Loucy (cell line): ENCODE measurements around the gene SLC29A1.
A peak's percentile ranks its signal among the peaks of the same experiment; 100 is the strongest.

Experiments used
- H2AFZ ChIP-seq: fragments of 200-600 bp; sonication (generic); 2 replicates; pipeline ENCODE4 v1.6.0; 2016; ENCODE audit warnings: antibody characterized with exemption, mild to moderate bottlenecking, low read length, moderate library complexity
- H3F3A ChIP-seq: fragments of 200-600 bp; 2 replicates; pipeline ENCODE4 v1.6.0; 2016; ENCODE audit warnings: antibody characterized with exemption, low read depth, mild to moderate bottlenecking
- H3K27me3 ChIP-seq: fragments of 200-600 bp; sonication (generic); 2 replicates; pipeline ENCODE4 v1.6.1; 2014; ENCODE audit warnings: low read length, mild to moderate bottlenecking; ENCODE audit not compliant: insufficient read depth, poor library complexity, severe bottlenecking
- H3K36me3 ChIP-seq: fragments of 200-600 bp; sonication (generic); 2 replicates; pipeline ENCODE4 v1.6.1; 2016; ENCODE audit warnings: low read length; ENCODE audit not compliant: insufficient read depth
- H3K4me1 ChIP-seq: fragments of 200-600 bp; sonication (generic); 2 replicates; pipeline ENCODE4 v1.5.1; 2014; ENCODE audit warnings: low read length, mild to moderate bottlenecking; ENCODE audit not compliant: insufficient read depth, poor library complexity, severe bottlenecking
- H3K4me2 ChIP-seq: fragments of 200-600 bp; sonication (generic); 2 replicates; pipeline ENCODE4 v1.6.0; 2014; ENCODE audit warnings: antibody characterized with exemption, low read length, low read depth, mild to moderate bottlenecking; ENCODE audit not compliant: poor library complexity, severe bottlenecking
- H3K4me3 ChIP-seq: fragments of 200-600 bp; sonication (generic); 2 replicates; pipeline ENCODE4 v1.5.1; 2014; ENCODE audit warnings: low read length, mild to moderate bottlenecking, mixed read lengths; ENCODE audit not compliant: poor library complexity, severe bottlenecking
- H3K79me2 ChIP-seq: fragments of 200-600 bp; sonication (generic); 2 replicates; pipeline ENCODE4 v1.6.1; 2014; ENCODE audit warnings: low read length; ENCODE audit not compliant: insufficient read depth
- H3K9ac ChIP-seq: fragments of 200-600 bp; sonication (generic); 2 replicates; pipeline ENCODE4 v1.6.0; 2014; ENCODE audit warnings: mild to moderate bottlenecking, low read depth, low read length, moderate library complexity; ENCODE audit not compliant: poor library complexity, severe bottlenecking
- H3K9me2 ChIP-seq: fragments of 200-600 bp; sonication (generic); replicated peaks from 2 replicates; pipeline ENCODE4 v1.6.1; 2016; ENCODE audit warnings: low read depth, low read length, mixed read lengths
- H3K9me3 ChIP-seq: fragments of 200-600 bp; sonication (generic); 2 replicates; pipeline ENCODE4 v1.6.1; 2014; ENCODE audit warnings: mild to moderate bottlenecking, antibody characterized with exemption, low read length, low read depth; ENCODE audit not compliant: insufficient read depth
- H4K20me1 ChIP-seq: fragments of 200-600 bp; sonication (generic); 2 replicates; pipeline ENCODE4 v1.6.0; 2014; ENCODE audit warnings: antibody characterized with exemption, low read length, mild to moderate bottlenecking; ENCODE audit not compliant: insufficient read depth, poor library complexity, severe bottlenecking
- EZH2phosphoT487 ChIP-seq: fragments of 200-600 bp; IDR thresholded peaks from 2 replicates; pipeline ENCODE4 v1.6.1; 2018; ENCODE audit warnings: antibody characterized with exemption, mild to moderate bottlenecking, moderate library complexity, borderline replicate concordance
- TF ChIP-seq, protein P1 (sequence below): fragments of 200-600 bp; sonication (generic); conservative IDR thresholded peaks from 2 replicates; pipeline ENCODE4 v1.5.1; 2014; ENCODE audit warnings: mild to moderate bottlenecking, antibody characterized with exemption, low read length

The SLC29A1 gene

DNA sequence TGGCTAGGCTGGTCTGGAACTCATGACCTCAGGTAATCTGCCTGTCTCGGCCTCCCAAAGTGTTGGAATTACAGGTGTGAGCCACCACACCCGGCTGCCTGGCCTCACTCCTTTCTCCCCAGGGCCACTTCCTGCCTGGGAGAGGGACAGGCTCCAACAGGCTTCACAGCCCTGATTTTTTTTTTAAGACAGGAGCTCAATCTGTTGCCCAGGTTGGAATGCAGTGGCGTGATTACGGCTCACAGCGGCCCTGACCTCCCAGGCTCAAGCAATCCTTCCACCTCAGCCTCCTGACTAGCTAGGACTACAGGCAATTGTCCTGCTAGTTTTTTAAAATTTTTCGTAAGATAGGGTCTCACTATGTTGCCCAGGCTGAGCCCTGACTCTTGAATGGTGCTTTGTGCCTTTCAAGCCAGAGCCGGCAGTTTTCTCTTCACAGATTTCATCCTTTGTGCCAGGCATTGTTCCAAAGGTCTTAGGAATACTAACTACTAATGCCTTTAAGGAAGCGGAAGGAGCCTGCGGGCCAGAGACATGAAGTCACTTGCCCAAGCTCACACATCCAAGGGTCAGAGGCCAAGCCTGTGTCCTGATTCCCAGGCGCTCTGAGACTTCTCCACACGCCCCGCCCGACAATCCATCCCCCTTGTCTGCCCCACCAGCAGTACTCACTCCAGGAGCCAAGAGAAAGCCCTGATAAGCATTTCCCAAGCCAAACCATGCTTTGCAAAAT, 45.5 kb upstream of the SLC29A1 start:
- peaks cover 13% of the 10 kb centered on the region for H3K4me1 ChIP-seq
- H3K4me2 ChIP-seq = peak overlapping the region; percentile 73
- no peaks in the 10 kb centered on the region for H3K9me2 ChIP-seq
- peak overlapping the region; percentile 27 for H3K9ac ChIP-seq
- H2AFZ ChIP-seq = no peak overlapping the region
- no peaks in the 10 kb centered on the region for H3F3A ChIP-seq
- no peaks in the 10 kb centered on the region for H3K79me2 ChIP-seq
- no peaks in the 10 kb centered on the region for H3K36me3 ChIP-seq
- H3K9me3 ChIP-seq = no peaks in the 10 kb centered on the region
- H4K20me1 ChIP-seq = no peaks in the 10 kb centered on the region
- H3K27me3 ChIP-seq = no peaks in the 10 kb centered on the region
- TF ChIP-seq, protein P1, sequence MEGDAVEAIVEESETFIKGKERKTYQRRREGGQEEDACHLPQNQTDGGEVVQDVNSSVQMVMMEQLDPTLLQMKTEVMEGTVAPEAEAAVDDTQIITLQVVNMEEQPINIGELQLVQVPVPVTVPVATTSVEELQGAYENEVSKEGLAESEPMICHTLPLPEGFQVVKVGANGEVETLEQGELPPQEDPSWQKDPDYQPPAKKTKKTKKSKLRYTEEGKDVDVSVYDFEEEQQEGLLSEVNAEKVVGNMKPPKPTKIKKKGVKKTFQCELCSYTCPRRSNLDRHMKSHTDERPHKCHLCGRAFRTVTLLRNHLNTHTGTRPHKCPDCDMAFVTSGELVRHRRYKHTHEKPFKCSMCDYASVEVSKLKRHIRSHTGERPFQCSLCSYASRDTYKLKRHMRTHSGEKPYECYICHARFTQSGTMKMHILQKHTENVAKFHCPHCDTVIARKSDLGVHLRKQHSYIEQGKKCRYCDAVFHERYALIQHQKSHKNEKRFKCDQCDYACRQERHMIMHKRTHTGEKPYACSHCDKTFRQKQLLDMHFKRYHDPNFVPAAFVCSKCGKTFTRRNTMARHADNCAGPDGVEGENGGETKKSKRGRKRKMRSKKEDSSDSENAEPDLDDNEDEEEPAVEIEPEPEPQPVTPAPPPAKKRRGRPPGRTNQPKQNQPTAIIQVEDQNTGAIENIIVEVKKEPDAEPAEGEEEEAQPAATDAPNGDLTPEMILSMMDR = no peak
- no peak for TF ChIP-seq EZH2phosphoT487
- peak overlapping the region; percentile 66 for H3K4me3 ChIP-seq

DNA sequence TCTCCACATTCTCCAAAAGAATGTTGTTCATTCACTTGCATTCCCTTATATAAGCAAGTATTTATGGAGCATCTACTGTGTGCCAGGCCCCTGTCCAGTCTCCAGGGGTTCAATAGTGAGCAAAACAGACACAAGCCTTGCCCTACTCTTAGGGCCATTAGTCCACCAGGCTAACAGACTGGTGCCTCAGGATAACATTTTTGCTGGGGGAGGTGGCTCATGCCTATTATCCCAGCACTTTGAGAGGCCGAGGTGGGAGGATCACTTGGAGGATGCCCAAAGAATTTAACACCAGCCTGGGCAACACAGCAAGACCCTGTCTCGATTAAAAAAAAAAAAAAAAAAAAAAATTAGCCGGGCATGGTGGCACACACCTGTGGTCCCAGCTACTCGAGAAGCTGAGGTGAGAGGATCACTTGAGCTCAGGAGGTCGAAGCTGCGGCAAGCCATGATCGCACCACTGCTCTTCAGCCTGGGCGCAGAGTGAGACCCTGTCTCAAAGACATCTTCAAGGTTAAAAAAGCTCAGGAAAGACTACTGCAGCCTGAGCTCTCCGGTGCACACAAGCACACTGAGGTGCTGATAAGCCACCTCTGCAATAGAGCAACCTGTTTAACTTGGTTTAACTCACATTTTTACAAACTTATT, 44.8 kb upstream of the SLC29A1 start:
- no peaks in the 10 kb centered on the region for H3K9me3 ChIP-seq
- H3K9ac ChIP-seq = no peak overlapping the region
- no peaks in the 10 kb centered on the region for H3K36me3 ChIP-seq
- no peaks in the 10 kb centered on the region for H3F3A ChIP-seq
- H2AFZ ChIP-seq = no peak overlapping the region
- no peak overlapping the region for H3K4me2 ChIP-seq
- no peaks in the 10 kb centered on the region for H3K27me3 ChIP-seq
- no peak for TF ChIP-seq EZH2phosphoT487
- TF ChIP-seq, protein P1 = no peak
- no peak overlapping the region for H3K4me3 ChIP-seq
- H3K79me2 ChIP-seq = no peaks in the 10 kb centered on the region
- H4K20me1 ChIP-seq = no peaks in the 10 kb centered on the region
- H3K9me2 ChIP-seq = no peaks in the 10 kb centered on the region
- peaks cover 13% of the 10 kb centered on the region for H3K4me1 ChIP-seq

DNA sequence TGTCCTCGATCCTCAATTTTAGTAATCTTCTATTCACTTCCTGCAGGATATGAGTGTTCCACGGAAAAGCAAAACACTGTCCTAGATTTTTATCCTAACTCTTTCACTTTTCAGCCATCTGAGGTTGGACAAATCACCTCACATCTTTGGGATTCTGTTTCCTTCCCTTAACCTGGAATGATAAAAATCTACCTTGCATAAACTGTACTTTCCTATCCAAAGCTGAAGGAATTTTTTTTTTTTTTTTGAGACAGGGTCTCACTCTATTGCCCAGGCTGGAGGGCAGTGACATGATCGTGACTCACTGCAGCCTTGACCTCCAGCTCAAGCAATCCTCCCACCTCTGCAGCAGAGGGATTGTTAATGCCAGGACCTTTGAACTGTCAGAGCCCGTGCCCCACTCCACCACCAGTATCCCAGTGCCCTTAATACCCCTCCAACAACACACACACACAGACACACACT, 44.3 kb upstream of the SLC29A1 start:
- no peaks in the 10 kb centered on the region for H3K9me3 ChIP-seq

More for the DNA sequence above, 44.3 kb upstream of the SLC29A1 start:
- Histone ChIP-seq H3K4me2 (no peak overlapping the region), H3K4me3 (no peak overlapping the region), H3K4me1 (peaks cover 13% of the 10 kb centered on the region), H3K36me3 (no peaks in the 10 kb centered on the region), H3F3A (no peaks in the 10 kb centered on the region), H3K79me2 (no peaks in the 10 kb centered on the region), H3K9me2 (no peaks in the 10 kb centered on the region), H3K9ac (no peak overlapping the region), H3K27me3 (no peaks in the 10 kb centered on the region), H4K20me1 (no peaks in the 10 kb centered on the region), H2AFZ (no peak overlapping the region)
- TF ChIP-seq EZH2phosphoT487 = no peak
- TF ChIP-seq, protein P1 = no peak
